Activated CD4-positive, alpha-beta T cell treated with anti-CD3 and anti-CD28 coated beads, Interleukin-2, amount 50 U/mL, for 24 hours (primary cell): ENCODE results near the gene SLC2A1.
"Not testable (repeated sequence)": the region's sequence is repeated elsewhere in the genome, so short reads cannot be mapped to it uniquely, and the experiment has no call there.

ENCODE experiments used
- DNase-seq, 2 donors: peaks; one replicate each; pipeline ENCODE4 v3.0.0-alpha.2; 2020; ENCODE audit warnings: low read depth in 1 of 2, low spot score in 1 of 2

Gene SLC2A1

GRCh38 chr1:42930178-42931107 lies 28.2 kb downstream of the SLC2A1 start:
- DNase-seq: no peak

- DNase-seq: no peak
Observed at GRCh38 chr1:42929434-42930177, 29.1 kb downstream of the SLC2A1 start.

- DNase-seq: no peak
Observed at GRCh38 chr1:42928859-42929258, 29.8 kb downstream of the SLC2A1 start.

- DNase-seq: no peak
Observed at GRCh38 chr1:42927920-42928505, 30.7 kb downstream of the SLC2A1 start.

- no peak for DNase-seq
Observed at GRCh38 chr1:42927274-42927841, 31.3 kb downstream of the SLC2A1 start.

GRCh38 chr1:42926879-42927242 lies 31.8 kb downstream of the SLC2A1 start:
- no peak for DNase-seq

GRCh38 chr1:42926235-42926878 lies 32.3 kb downstream of the SLC2A1 start:
- DNase-seq: no peak

GRCh38 chr1:42924851-42925760 lies 33.6 kb downstream of the SLC2A1 start:
- no peak for DNase-seq

GRCh38 chr1:42924082-42924850 lies 34.4 kb downstream of the SLC2A1 start:
- DNase-seq: peak; percentile 89 to 91

- no peak for DNase-seq
Observed at GRCh38 chr1:42923367-42924081, 35.1 kb downstream of the SLC2A1 start.

GRCh38 chr1:42922687-42923366 lies 35.8 kb downstream of the SLC2A1 start:
- DNase-seq: peak in 1 of 2 donors; percentile 56

GRCh38 chr1:42921769-42922168 lies 36.9 kb downstream of the SLC2A1 start:
- no peak for DNase-seq

GRCh38 chr1:42919651-42920050 lies 39.0 kb downstream of the SLC2A1 start:
- not testable (repeated sequence) for DNase-seq

GRCh38 chr1:42917241-42917495 lies 41.5 kb downstream of the SLC2A1 start:
- DNase-seq: no peak

GRCh38 chr1:42915456-42915855 lies 43.2 kb downstream of the SLC2A1 start:
- no peak for DNase-seq

GRCh38 chr1:42914092-42914627 lies 44.5 kb downstream of the SLC2A1 start:
- DNase-seq: no peak

- DNase-seq: peak in 1 of 2 donors; percentile 65
Observed at GRCh38 chr1:42913426-42914091, 45.1 kb downstream of the SLC2A1 start.
